HEK293T (cell line): ENCODE data around the gene CYP46A1.

Experiments
- NFRKB ChIP-seq: fragments of 450-650 bp; IDR thresholded peaks from 2 replicates; pipeline ENCODE4 v1.6.1; 2016; ENCODE audit warnings: mild to moderate bottlenecking, moderate library complexity
- SP1 ChIP-seq: fragments of 450-650 bp; IDR thresholded peaks from 2 replicates; pipeline ENCODE4 v1.6.1; 2017
- SUZ12 ChIP-seq: fragments of 450-650 bp; IDR thresholded peaks from 2 replicates; pipeline ENCODE4 v1.6.1; 2016; ENCODE audit warnings: mild to moderate bottlenecking

DNA sequence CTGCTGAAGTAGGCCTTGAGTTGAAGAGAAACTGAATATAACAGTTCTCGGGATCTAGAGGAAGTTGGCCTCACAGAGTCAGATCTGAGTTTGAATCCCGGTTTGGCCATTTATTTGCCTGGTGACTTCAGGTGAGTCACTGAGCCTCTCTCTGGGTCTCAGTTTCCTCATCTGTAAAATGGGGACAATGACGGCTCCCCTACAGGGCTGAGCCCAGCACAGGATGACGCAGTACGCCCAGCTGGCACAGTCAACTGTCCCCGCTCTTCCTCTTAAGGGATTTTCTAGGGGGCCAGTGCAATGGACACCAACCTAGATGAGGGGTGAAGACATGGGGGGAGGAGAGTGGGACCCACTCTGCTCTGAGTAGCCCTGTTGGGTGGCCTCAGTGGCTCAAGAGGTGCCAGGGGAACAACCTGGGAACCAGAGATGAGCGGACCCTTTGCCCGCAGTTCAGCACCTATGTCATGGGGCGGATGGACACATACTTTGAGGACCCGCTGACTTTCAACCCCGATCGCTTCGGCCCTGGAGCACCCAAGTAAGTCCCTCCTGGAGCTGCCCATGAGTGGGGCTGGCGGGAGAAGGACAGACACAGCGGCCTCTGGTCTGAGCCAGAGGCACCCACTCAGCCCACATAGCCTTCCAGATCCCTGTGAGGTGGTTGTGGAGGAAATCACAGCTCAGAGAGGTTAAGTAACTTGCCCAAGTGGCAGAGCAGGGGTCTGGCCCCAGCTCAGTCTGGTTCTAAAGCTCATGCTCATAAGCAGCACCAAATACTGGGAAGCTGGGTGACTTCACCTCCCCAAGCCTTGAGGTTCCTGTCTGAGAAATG, 41.1 kb downstream of the CYP46A1 start:
- TF ChIP-seq NFRKB (no peak), SUZ12 (no peak), SP1 (no peak)
